Liver (tissue), 3 donors: ENCODE measurements around the gene GPR107.

ENCODE experiments used
- JUND ChIP-seq, 2 donors: IDR thresholded peaks; 2 replicates each; pipeline ENCODE4 v1.6.1; 2016; ENCODE audit warnings: antibody characterized with exemption in 2 of 2
- RAD21 ChIP-seq, 2 donors: IDR thresholded peaks; 2 replicates each; pipeline ENCODE4 v1.6.1; 2016; ENCODE audit warnings: antibody characterized with exemption in 2 of 2, mild to moderate bottlenecking in 2 of 2
- RXRA ChIP-seq, 2 donors: IDR thresholded peaks; 2 replicates each; pipeline ENCODE4 v1.6.1; 2017 to 2018; ENCODE audit warnings: antibody characterized with exemption in 2 of 2, mild to moderate bottlenecking in 1 of 2
- SP1 ChIP-seq: IDR thresholded peaks from 2 replicates; pipeline ENCODE4 v1.6.1; 2018; ENCODE audit warnings: antibody characterized with exemption, mild to moderate bottlenecking
- TAF1 ChIP-seq: conservative IDR thresholded peaks from 2 replicates; pipeline ENCODE4 v1.6.1; 2016; ENCODE audit warnings: antibody characterized with exemption, mild to moderate bottlenecking
- TF ChIP-seq, protein P1 (sequence below): fragments of 150-350 bp; IDR thresholded peaks from 2 replicates; pipeline ENCODE4 v1.5.1; 2017; ENCODE audit warnings: improper control_type of control experiment, low read depth, low read length; ENCODE audit not compliant: missing input control
- TF ChIP-seq, protein P2 (sequence below): IDR thresholded peaks from 2 replicates; pipeline ENCODE4 v1.6.1; 2016; ENCODE audit warnings: antibody characterized with exemption
- TF ChIP-seq, protein P3 (sequence below): IDR thresholded peaks from 2 replicates; pipeline ENCODE4 v1.6.1; 2016; ENCODE audit warnings: antibody characterized with exemption, mild to moderate bottlenecking
- TF ChIP-seq, protein P4 (sequence below): IDR thresholded peaks from 2 replicates; pipeline ENCODE4 v1.6.1; 2016; ENCODE audit warnings: antibody characterized with exemption
- TF ChIP-seq, protein P5 (sequence below): IDR thresholded peaks from 2 replicates; pipeline ENCODE4 v1.6.1; 2016; ENCODE audit warnings: antibody characterized with exemption
- donor health status: healthy.
- donor health status: healthy.

DNA sequence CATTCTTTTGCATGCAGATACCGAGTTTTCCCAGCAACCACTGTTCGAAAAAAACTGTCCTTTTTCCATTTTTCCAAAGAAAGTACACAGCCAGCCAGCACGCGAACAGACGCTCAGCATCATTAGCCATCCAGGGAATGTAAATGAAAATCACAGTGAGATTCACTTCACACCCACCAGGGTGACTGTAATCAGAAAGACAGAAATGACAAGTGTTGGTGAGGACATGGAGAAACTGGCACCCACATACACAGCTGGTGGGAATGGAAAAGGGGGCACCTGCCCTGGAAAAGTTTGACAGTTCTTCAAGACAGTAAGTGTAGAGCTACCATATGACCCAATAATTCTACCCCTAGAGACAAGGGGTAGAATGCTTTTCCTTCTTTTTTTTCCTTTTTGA, 93.5 kb downstream of the GPR107 start:
- TF ChIP-seq, protein P1, sequence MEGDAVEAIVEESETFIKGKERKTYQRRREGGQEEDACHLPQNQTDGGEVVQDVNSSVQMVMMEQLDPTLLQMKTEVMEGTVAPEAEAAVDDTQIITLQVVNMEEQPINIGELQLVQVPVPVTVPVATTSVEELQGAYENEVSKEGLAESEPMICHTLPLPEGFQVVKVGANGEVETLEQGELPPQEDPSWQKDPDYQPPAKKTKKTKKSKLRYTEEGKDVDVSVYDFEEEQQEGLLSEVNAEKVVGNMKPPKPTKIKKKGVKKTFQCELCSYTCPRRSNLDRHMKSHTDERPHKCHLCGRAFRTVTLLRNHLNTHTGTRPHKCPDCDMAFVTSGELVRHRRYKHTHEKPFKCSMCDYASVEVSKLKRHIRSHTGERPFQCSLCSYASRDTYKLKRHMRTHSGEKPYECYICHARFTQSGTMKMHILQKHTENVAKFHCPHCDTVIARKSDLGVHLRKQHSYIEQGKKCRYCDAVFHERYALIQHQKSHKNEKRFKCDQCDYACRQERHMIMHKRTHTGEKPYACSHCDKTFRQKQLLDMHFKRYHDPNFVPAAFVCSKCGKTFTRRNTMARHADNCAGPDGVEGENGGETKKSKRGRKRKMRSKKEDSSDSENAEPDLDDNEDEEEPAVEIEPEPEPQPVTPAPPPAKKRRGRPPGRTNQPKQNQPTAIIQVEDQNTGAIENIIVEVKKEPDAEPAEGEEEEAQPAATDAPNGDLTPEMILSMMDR = no peak
- TF ChIP-seq RAD21 (IDR thresholded peaks at IDR 0.05) (no peak), SP1 (no peak), RXRA (IDR thresholded peaks at IDR 0.05) (no peak), TAF1 (no peak), JUND (IDR thresholded peaks at IDR 0.05) (no peak)
- TF ChIP-seq, protein P2, sequence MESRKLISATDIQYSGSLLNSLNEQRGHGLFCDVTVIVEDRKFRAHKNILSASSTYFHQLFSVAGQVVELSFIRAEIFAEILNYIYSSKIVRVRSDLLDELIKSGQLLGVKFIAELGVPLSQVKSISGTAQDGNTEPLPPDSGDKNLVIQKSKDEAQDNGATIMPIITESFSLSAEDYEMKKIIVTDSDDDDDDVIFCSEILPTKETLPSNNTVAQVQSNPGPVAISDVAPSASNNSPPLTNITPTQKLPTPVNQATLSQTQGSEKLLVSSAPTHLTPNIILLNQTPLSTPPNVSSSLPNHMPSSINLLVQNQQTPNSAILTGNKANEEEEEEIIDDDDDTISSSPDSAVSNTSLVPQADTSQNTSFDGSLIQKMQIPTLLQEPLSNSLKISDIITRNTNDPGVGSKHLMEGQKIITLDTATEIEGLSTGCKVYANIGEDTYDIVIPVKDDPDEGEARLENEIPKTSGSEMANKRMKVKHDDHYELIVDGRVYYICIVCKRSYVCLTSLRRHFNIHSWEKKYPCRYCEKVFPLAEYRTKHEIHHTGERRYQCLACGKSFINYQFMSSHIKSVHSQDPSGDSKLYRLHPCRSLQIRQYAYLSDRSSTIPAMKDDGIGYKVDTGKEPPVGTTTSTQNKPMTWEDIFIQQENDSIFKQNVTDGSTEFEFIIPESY = no peak
- TF ChIP-seq, protein P3, sequence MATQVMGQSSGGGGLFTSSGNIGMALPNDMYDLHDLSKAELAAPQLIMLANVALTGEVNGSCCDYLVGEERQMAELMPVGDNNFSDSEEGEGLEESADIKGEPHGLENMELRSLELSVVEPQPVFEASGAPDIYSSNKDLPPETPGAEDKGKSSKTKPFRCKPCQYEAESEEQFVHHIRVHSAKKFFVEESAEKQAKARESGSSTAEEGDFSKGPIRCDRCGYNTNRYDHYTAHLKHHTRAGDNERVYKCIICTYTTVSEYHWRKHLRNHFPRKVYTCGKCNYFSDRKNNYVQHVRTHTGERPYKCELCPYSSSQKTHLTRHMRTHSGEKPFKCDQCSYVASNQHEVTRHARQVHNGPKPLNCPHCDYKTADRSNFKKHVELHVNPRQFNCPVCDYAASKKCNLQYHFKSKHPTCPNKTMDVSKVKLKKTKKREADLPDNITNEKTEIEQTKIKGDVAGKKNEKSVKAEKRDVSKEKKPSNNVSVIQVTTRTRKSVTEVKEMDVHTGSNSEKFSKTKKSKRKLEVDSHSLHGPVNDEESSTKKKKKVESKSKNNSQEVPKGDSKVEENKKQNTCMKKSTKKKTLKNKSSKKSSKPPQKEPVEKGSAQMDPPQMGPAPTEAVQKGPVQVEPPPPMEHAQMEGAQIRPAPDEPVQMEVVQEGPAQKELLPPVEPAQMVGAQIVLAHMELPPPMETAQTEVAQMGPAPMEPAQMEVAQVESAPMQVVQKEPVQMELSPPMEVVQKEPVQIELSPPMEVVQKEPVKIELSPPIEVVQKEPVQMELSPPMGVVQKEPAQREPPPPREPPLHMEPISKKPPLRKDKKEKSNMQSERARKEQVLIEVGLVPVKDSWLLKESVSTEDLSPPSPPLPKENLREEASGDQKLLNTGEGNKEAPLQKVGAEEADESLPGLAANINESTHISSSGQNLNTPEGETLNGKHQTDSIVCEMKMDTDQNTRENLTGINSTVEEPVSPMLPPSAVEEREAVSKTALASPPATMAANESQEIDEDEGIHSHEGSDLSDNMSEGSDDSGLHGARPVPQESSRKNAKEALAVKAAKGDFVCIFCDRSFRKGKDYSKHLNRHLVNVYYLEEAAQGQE = no peak
- TF ChIP-seq, protein P4, sequence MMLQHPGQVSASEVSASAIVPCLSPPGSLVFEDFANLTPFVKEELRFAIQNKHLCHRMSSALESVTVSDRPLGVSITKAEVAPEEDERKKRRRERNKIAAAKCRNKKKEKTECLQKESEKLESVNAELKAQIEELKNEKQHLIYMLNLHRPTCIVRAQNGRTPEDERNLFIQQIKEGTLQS = no peak
- TF ChIP-seq, protein P5, sequence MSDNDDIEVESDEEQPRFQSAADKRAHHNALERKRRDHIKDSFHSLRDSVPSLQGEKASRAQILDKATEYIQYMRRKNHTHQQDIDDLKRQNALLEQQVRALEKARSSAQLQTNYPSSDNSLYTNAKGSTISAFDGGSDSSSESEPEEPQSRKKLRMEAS = no peak
